H1 (cell line): ENCODE results near the gene GALNTL6. TPM values are rescaled to one million over a fixed set of nuclear protein-coding genes. Genes with fewer than 3 reads are reported as not detected.

ENCODE experiments used
- CTCF ChIA-PET: fragments of 300-600 bp; sonication (Branson Sonifier 250); formaldehyde crosslinking; loops from one replicate; lab custom pipeline; 2021; ENCODE audit not compliant: partially characterized antibody; lab: Charles Lee
- POLR2A ChIA-PET: fragments of 300-600 bp; sonication (Branson Sonifier 250); formaldehyde crosslinking; loops from one replicate; lab custom pipeline; 2021; ENCODE audit warnings: inconsistent platforms; ENCODE audit not compliant: partially characterized antibody; lab: Charles Lee
- DNase-seq, 2 experiments: peaks; one replicate each; pipeline versions ENCODE4 v3.0.0 to v3.0.0-alpha.2; 2010 to 2022; ENCODE audit warnings: low spot score in 2 of 2, low read depth in 1 of 2, mixed read lengths in 1 of 2
- FAIRE-seq: peaks from 2 replicates; lab custom pipeline; 2011; peaks lifted over from hg19 to GRCh38; lab: Jason Lieb, UNC
- H2AFZ ChIP-seq: 2 replicates; pipeline ENCODE4 v1.8.1; 2012; ENCODE audit warnings: low read length, inconsistent platforms
- H2AK5ac ChIP-seq: 2 replicates; pipeline ENCODE4 v1.6.1; 2013; ENCODE audit warnings: low read depth, low read length
- H2BK120ac ChIP-seq: replicated peaks from 2 replicates; pipeline ENCODE3; 2013; ENCODE audit warnings: low read depth, low read length, inconsistent platforms
- H2BK12ac ChIP-seq: 2 replicates; pipeline ENCODE4 v1.6.1; 2013; ENCODE audit warnings: low read depth, low read length
- H2BK15ac ChIP-seq: 2 replicates; pipeline ENCODE4 v1.6.1; 2013; ENCODE audit warnings: low read length
- H2BK20ac ChIP-seq: 2 replicates; pipeline ENCODE4 v1.6.1; 2013; ENCODE audit warnings: low read length
- H2BK5ac ChIP-seq: 2 replicates; pipeline ENCODE4 v1.6.1; 2013; ENCODE audit warnings: low read depth, low read length
- H3K14ac ChIP-seq: 2 replicates; pipeline ENCODE4 v1.6.1; 2013; ENCODE audit warnings: inconsistent platforms; ENCODE audit not compliant: insufficient read length
- H3K18ac ChIP-seq: 2 replicates; pipeline ENCODE4 v1.6.1; 2013; ENCODE audit warnings: low read length; ENCODE audit errors: extremely low read depth
- H3K23ac ChIP-seq: 2 replicates; pipeline ENCODE4 v1.6.1; 2013; ENCODE audit warnings: inconsistent platforms; ENCODE audit not compliant: insufficient read length
- H3K23me2 ChIP-seq: 2 replicates; pipeline ENCODE4 v1.6.1; 2013; ENCODE audit warnings: low read depth, low read length
- H3K27ac ChIP-seq: 2 replicates; pipeline ENCODE4 v1.6.1; 2011; ENCODE audit warnings: low read depth, low read length, inconsistent platforms
- H3K27me3 ChIP-seq, 4 experiments: replicated peaks in 1 of 4; 1 replicate in 1 of 4; 2 replicates in 3 of 4; pipeline versions ENCODE4 v1.6.1 to v1.8.1; 2011 to 2013; ENCODE audit warnings: low read length in 3 of 4, mild to moderate bottlenecking in 3 of 4, inconsistent platforms in 2 of 4, mixed read lengths in 2 of 4, moderate library complexity in 1 of 4; ENCODE audit not compliant: control insufficient read depth in 3 of 4, insufficient read depth in 3 of 4; ENCODE audit errors: extremely low read depth in 1 of 4
- H3K36me3 ChIP-seq, 4 experiments: 2 replicates each; pipeline versions ENCODE4 v1.6.1 to v1.8.1; 2011 to 2013; ENCODE audit warnings: mild to moderate bottlenecking in 4 of 4, low read length in 3 of 4, moderate library complexity in 2 of 4, control low read depth in 1 of 4, inconsistent platforms in 1 of 4; ENCODE audit not compliant: insufficient read depth in 4 of 4, control insufficient read depth in 2 of 4
- H3K4ac ChIP-seq: replicated peaks from 2 replicates; pipeline ENCODE3; 2013; ENCODE audit warnings: low read length, low read depth, mixed read lengths, inconsistent platforms; ENCODE audit not compliant: insufficient read length
- H3K4me1 ChIP-seq, 4 experiments: replicated peaks in 1 of 4; 1 replicate in 1 of 4; 2 replicates in 3 of 4; pipeline versions ENCODE4 v1.6.1 to v1.8.1; 2011 to 2013; ENCODE audit warnings: low read length in 3 of 4, inconsistent platforms in 2 of 4, mixed read lengths in 1 of 4; ENCODE audit not compliant: insufficient read depth in 4 of 4, control insufficient read depth in 3 of 4
- H3K4me2 ChIP-seq, 2 experiments: 2 replicates each; pipeline versions ENCODE4 v1.6.1 to v1.8.1; 2011 to 2013; ENCODE audit warnings: low read depth in 2 of 2, low read length in 2 of 2, control low read depth in 1 of 2, inconsistent platforms in 1 of 2, mild to moderate bottlenecking in 1 of 2; ENCODE audit not compliant: insufficient read depth in 1 of 2
- H3K4me3 ChIP-seq, 4 experiments: fragments of 200-600, 300-600 bp in 1 of 4; sonication (generic), shearing (Covaris generic), sonication (Bioruptor Twin) in 1 of 4; 2 replicates each; pipeline versions ENCODE4 v1.5.1 to v1.8.1; 2011 to 2016; ENCODE audit warnings: low read length in 4 of 4, low read depth in 3 of 4, control low read depth in 2 of 4, inconsistent platforms in 2 of 4, mild to moderate bottlenecking in 2 of 4, mixed read lengths in 1 of 4, moderate library complexity in 1 of 4; ENCODE audit not compliant: insufficient read depth in 2 of 4; ENCODE audit errors: extremely low read depth in 1 of 4
- H3K56ac ChIP-seq: replicated peaks from 2 replicates; pipeline ENCODE3; 2013; ENCODE audit warnings: low read depth, mild to moderate bottlenecking, mixed read lengths, low read length, inconsistent platforms; ENCODE audit not compliant: insufficient read length
- H3K79me1 ChIP-seq: 2 replicates; pipeline ENCODE4 v1.6.1; 2013; ENCODE audit warnings: low read depth, low read length, control low read depth
- H3K79me2 ChIP-seq, 2 experiments: 2 replicates each; pipeline versions ENCODE4 v1.6.1 to v1.8.1; 2012 to 2013; ENCODE audit warnings: low read length in 2 of 2, mild to moderate bottlenecking in 2 of 2, inconsistent platforms in 1 of 2; ENCODE audit not compliant: insufficient read depth in 2 of 2, control insufficient read depth in 1 of 2
- H3K9ac ChIP-seq, 4 experiments: replicated peaks in 1 of 4; 1 replicate in 1 of 4; 2 replicates in 3 of 4; pipeline versions ENCODE4 v1.6.1 to v1.8.1; 2011 to 2013; ENCODE audit warnings: low read depth in 3 of 4, low read length in 3 of 4, control low read depth in 2 of 4, mild to moderate bottlenecking in 2 of 4, moderate library complexity in 2 of 4, inconsistent platforms in 1 of 4; ENCODE audit errors: extremely low read depth in 1 of 4
- H3K9me3 ChIP-seq, 2 experiments: 2 replicates each; pipeline versions ENCODE4 v1.6.1 to v1.8.1; 2012 to 2013; ENCODE audit warnings: mild to moderate bottlenecking in 2 of 2, moderate library complexity in 2 of 2, control low read depth in 1 of 2, inconsistent platforms in 1 of 2, low read depth in 1 of 2, low read length in 1 of 2, mixed read lengths in 1 of 2; ENCODE audit not compliant: insufficient read depth in 2 of 2
- H4K20me1 ChIP-seq, 2 experiments: replicated peaks in 1 of 2; 2 replicates each; pipeline versions ENCODE3 to v1.8.1; 2011 to 2013; ENCODE audit warnings: inconsistent platforms in 2 of 2, low read length in 2 of 2, mild to moderate bottlenecking in 1 of 2; ENCODE audit not compliant: insufficient read depth in 2 of 2, control insufficient read depth in 1 of 2
- H4K5ac ChIP-seq: 2 replicates; pipeline ENCODE4 v1.6.1; 2013; ENCODE audit warnings: low read length, low read depth, mixed read lengths, inconsistent platforms; ENCODE audit not compliant: insufficient read length
- H4K8ac ChIP-seq: 2 replicates; pipeline ENCODE4 v1.8.0; 2013; ENCODE audit warnings: mild to moderate bottlenecking, moderate library complexity, low read length, inconsistent platforms; ENCODE audit not compliant: insufficient read depth; ENCODE audit errors: extremely low read depth
- H4K91ac ChIP-seq: replicated peaks from 2 replicates; pipeline ENCODE3; 2013; ENCODE audit warnings: low read length, mixed read lengths, inconsistent platforms; ENCODE audit not compliant: insufficient read length
- SP2 ChIP-seq: IDR thresholded peaks from 2 replicates; pipeline ENCODE4 v1.6.1; 2012; ENCODE audit warnings: mild to moderate bottlenecking, low read length, inconsistent platforms
- WGBS, 2 experiments: shearing (Covaris generic) in 1 of 2; methylation state at CpG; one replicate each; pipeline versions ENCODE4 v1.1.6 to v1.1.7; 2013 to 2015; ENCODE audit warnings: low lambda C conversion rate in 2 of 2, mixed read lengths in 2 of 2, inconsistent platforms in 1 of 2, low coverage in 1 of 2, missing lambda C conversion rate in 1 of 2; ENCODE audit not compliant: insufficient replicate concordance in 2 of 2, insufficient coverage in 1 of 2, insufficient read length in 1 of 2; ENCODE audit errors: extremely low coverage in 1 of 2, missing lambda C conversion rate in 1 of 2; 5-methylcytosine and 5-hydroxymethylcytosine counted together
- polyA plus RNA-seq, 7 experiments: library from polyadenylated mRNA; depleted of rRNA in 3 of 7; stranded (reverse) in 5 of 7; unstranded in 2 of 7; fragments of >200 nt in 5 of 7; fragments of 200-250 nt in 2 of 7; gene quantifications; 1 replicate in 5 of 7; 2 replicates in 1 of 7; 4 replicates in 1 of 7; pipeline versions ENCODE4 v1.2.1 to v1.2.3, GENCODE V29; 2011 to 2013; ENCODE audit warnings: missing spikeins in 2 of 7, mixed read lengths in 2 of 7
- total RNA-seq: library from RNA; stranded (reverse); fragmentation: NEBNext Ultra II Directional; extraction: Animal tissue kit (Norgen Biotek cat#: 25700); gene quantifications from 2 replicates; pipeline ENCODE4 v1.2.1, GENCODE V29; 2021

The GALNTL6 gene
- total and polyA plus RNA-seq, 2 of the 8 experiments (the other 6 are each of a cell fraction or from before 2014, with no cell fraction given), result 0.03 to 0.32 TPM

- Histone ChIP-seq H4K91ac (no peak overlapping the region), H3K23me2 (no peaks in the 10 kb centered on the region), H2BK15ac (no peak overlapping the region), H3K14ac (no peak overlapping the region), H3K4me3 (no peak overlapping the region), H3K56ac (no peak overlapping the region), H2BK12ac (no peak overlapping the region), H4K20me1 (no peaks in the 10 kb centered on the region), H2BK5ac (no peak overlapping the region), H3K18ac (no peak overlapping the region), H3K36me3 (no peaks in the 10 kb centered on the region), H3K79me2 (no peaks in the 10 kb centered on the region), H4K5ac (no peak overlapping the region), H3K27ac (no peak overlapping the region), H2BK20ac (no peak overlapping the region), H3K9ac (no peak overlapping the region), H3K4ac (no peak overlapping the region), H3K4me1 (no peaks in the 10 kb centered on the region), H2BK120ac (no peak overlapping the region), H3K4me2 (no peak overlapping the region), H2AK5ac (no peak overlapping the region), H3K27me3 (no peaks in the 10 kb centered on the region), H2AFZ (no peak overlapping the region), H3K9me3 (no peaks in the 10 kb centered on the region), H3K79me1 (no peaks in the 10 kb centered on the region), H3K23ac (no peak overlapping the region), H4K8ac (no peak overlapping the region)
- ChIA-PET POLR2A (no interaction called here), CTCF (no interaction called here)
- FAIRE-seq, result no peak
- DNase-seq, result no peak
- 88% methylated on average over 1 of the region's 1 CpG; no CpG with 5 or more reads in 1 of the 2 experiments for WGBS, 2 experiments
- TF ChIP-seq SP2, result no peak
Observed at GRCh38 chr4:172105918-172106317, 292.7 kb downstream of the GALNTL6 start.
